ENCODE data around the gene TRIM6.

DNA sequence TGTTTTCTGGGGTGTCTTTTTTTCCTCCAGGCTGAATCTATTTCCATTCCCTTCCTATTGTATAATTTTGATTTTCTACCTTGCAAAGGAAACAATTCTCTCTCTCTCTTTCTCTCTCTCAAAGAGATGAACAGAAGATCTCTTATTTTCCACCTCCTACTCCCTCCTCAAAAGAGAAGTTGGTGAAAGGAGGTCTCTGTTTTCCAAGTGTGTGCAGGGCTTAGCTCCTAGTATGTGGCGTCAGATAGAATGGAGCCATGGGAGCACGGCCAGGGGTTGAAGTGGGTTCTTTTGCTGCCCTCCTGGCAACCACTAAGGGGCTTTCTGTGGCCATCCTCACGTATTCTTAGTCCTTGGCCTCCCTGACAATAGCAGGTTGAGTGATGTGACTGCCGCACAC, 28.8 kb downstream of the TRIM6 start:
- no peak for TF ChIP-seq CTCF (IDR thresholded peaks at IDR 0.05 in 4 of 5, conservative IDR thresholded peaks at IDR 0.05 in 1 of 5)
- no peak for TF ChIP-seq POLR2A (IDR thresholded peaks at IDR 0.05)

Measured in gastrocnemius medialis (tissue), 4 donors.